ENCODE measurements around the gene RRP7A. TPM values are rescaled to one million over a fixed set of nuclear protein-coding genes. Genes with fewer than 3 reads are reported as not detected.

The RRP7A gene
- total and polyA plus RNA-seq, 10 of the 15 experiments (the other 5 are each of a cell fraction or from before 2014, with no cell fraction given), result 2.9 to 114 (median 43.8) TPM

GRCh38 chr22:42470366-42471082, 49.1 kb downstream of the RRP7A start (continued):
- TF ChIP-seq CHD2 (IDR thresholded peaks at IDR 0.05; ENCODE audit: borderline replicate concordance, low read depth, low read length) (no peak), ZNF24 (IDR thresholded peaks at IDR 0.05) (no peak)

GRCh38 chr22:42468841-42469240, 50.8 kb downstream of the RRP7A start:
- ChIA-PET SMC1A (ENCODE audit: uncharacterized antibody, unreplicated experiment) (no interaction called here), POLR2A (no interaction called here), CTCF (no interaction called here), RAD21 (ENCODE audit: unreplicated experiment) (no interaction called here)
- 55% methylated on average over 2 of the region's 2 CpGs for WGBS (ENCODE audit: insufficient coverage, insufficient replicate concordance, low lambda C conversion rate, missing lambda C conversion rate)
- ATAC-seq, result no peak
- H3K4me1 ChIP-seq (ENCODE audit: control insufficient read depth, insufficient read depth, low read length), result no peaks in the 10 kb centered on the region
- no peaks in the 10 kb centered on the region for H3K9me3 ChIP-seq (replicated peaks; ENCODE audit: control insufficient read depth, insufficient read depth, low read length)
- no peak for FAIRE-seq
- H3K9ac ChIP-seq (ENCODE audit: control insufficient read depth, insufficient read depth, low read length), result no peak overlapping the region
- DNase-seq (ENCODE audit: low read depth, low spot score), result no peak
- H3K27me3 ChIP-seq (replicated peaks in 1 of 2; ENCODE audit: control insufficient read depth in 2 of 2, insufficient read depth in 2 of 2, low read length in 1 of 2), result 0 out of 4 replicates have a peak, but pooled peaks cover 1 to 4% of the 10 kb centered on the region in 2 experiments
- no peak overlapping the region for H3K27ac ChIP-seq (ENCODE audit: control insufficient read depth, insufficient read depth)
- H3K79me2 ChIP-seq (ENCODE audit: control insufficient read depth, insufficient read depth, low read length), result no peaks in the 10 kb centered on the region
- TF ChIP-seq NFYB (IDR thresholded peaks at IDR 0.05; ENCODE audit: insufficient read depth, low read depth, low read length) (no peak), SMAD1 (IDR thresholded peaks at IDR 0.05; ENCODE audit: low read depth, partially characterized antibody) (no peak), SUPT20H (IDR thresholded peaks at IDR 0.05; ENCODE audit: borderline replicate concordance, control insufficient read depth, low read depth, low read length) (no peak), TAF1 (IDR thresholded peaks at IDR 0.05; ENCODE audit: borderline replicate concordance, low read depth, low read length) (no peak), EZH2 (IDR thresholded peaks at IDR 0.05; ENCODE audit: borderline replicate concordance, control insufficient read depth, low read depth, low read length) (no peak), HCFC1 (IDR thresholded peaks at IDR 0.05; ENCODE audit: low read length) (no peak)
- intact Hi-C loops (cut with micrococcal nuclease; ENCODE audit: unreplicated experiment), result no loop called here
- in situ Hi-C loops (cut with MboI), result no loop called here
- H2AFZ ChIP-seq (ENCODE audit: control insufficient read depth, low read depth, low read length), result no peak overlapping the region
- H3K4me3 ChIP-seq, result no peak overlapping the region
- H4K20me1 ChIP-seq (ENCODE audit: control insufficient read depth, insufficient read depth), result no peaks in the 10 kb centered on the region
- H3K36me3 ChIP-seq (ENCODE audit: control insufficient read depth in 2 of 2, insufficient read depth in 2 of 2, low read length in 1 of 2), result no peaks in the 10 kb centered on the region
- no TSS peak for BruUV-seq (replicated peaks)
- no peak overlapping the region for H3K4me2 ChIP-seq (ENCODE audit: control insufficient read depth, insufficient read depth)
